Ishikawa (cell line): ENCODE data around the gene SELENOT.

Source experiments
- CEBPB ChIP-seq: IDR thresholded peaks from 2 replicates; pipeline ENCODE4 v1.6.1; 2012
- CREB1 ChIP-seq: IDR thresholded peaks from 2 replicates; pipeline ENCODE4 v1.6.1; 2012; ENCODE audit warnings: low read depth
- EGR1 ChIP-seq: IDR thresholded peaks from 2 replicates; pipeline ENCODE4 v1.6.1; 2012
- EP300 ChIP-seq: IDR thresholded peaks from 2 replicates; pipeline ENCODE4 v1.6.1; 2012; ENCODE audit warnings: borderline replicate concordance
- FOXM1 ChIP-seq: IDR thresholded peaks from 2 replicates; pipeline ENCODE4 v1.6.1; 2012; ENCODE audit warnings: low read depth, borderline replicate concordance
- NFIC ChIP-seq: IDR thresholded peaks from 2 replicates; pipeline ENCODE4 v1.6.1; 2012
- RAD21 ChIP-seq: IDR thresholded peaks from 2 replicates; pipeline ENCODE4 v1.6.1; 2012; ENCODE audit warnings: low read depth
- REST ChIP-seq: IDR thresholded peaks from 2 replicates; pipeline ENCODE4 v1.6.1; 2012; ENCODE audit warnings: low read depth, mild to moderate bottlenecking
- TAF1 ChIP-seq: IDR thresholded peaks from 2 replicates; pipeline ENCODE4 v1.6.1; 2012; ENCODE audit warnings: low read depth, mild to moderate bottlenecking
- TCF12 ChIP-seq: IDR thresholded peaks from 2 replicates; pipeline ENCODE4 v1.6.1; 2012; ENCODE audit warnings: low read depth
- TEAD4 ChIP-seq: IDR thresholded peaks from 2 replicates; pipeline ENCODE4 v1.6.1; 2012
- USF1 ChIP-seq: IDR thresholded peaks from 2 replicates; pipeline ENCODE4 v1.6.1; 2012
- YY1 ChIP-seq: IDR thresholded peaks from 2 replicates; pipeline ENCODE4 v1.6.1; 2012; ENCODE audit warnings: low read depth
- ZBTB7A ChIP-seq: IDR thresholded peaks from 2 replicates; pipeline ENCODE4 v1.6.1; 2012; ENCODE audit warnings: low read depth
- TF ChIP-seq, protein P1 (sequence below): IDR thresholded peaks from 2 replicates; pipeline ENCODE4 v1.6.1; 2012

SELENOT gene

DNA sequence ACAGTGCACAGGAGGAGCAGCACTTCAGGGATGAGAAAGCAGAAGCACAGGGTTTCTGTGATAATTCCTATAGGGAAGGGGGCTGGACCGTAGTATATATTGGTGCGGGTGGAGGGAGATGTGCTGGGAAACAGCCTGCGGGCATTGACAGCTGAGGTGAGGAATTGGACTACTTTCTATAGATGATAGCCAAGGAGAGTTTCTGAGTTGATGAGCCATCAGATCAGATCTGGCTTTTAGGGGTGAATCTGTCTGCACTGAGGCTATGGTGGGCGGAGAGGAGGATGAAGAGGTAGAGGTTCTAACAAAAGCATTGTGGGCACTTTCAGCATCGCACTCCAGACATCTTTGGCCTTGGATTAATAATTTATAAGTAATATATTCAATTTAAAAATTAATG is 33.1 kb downstream of the SELENOT start:
- no peak for TF ChIP-seq ZBTB7A

DNA sequence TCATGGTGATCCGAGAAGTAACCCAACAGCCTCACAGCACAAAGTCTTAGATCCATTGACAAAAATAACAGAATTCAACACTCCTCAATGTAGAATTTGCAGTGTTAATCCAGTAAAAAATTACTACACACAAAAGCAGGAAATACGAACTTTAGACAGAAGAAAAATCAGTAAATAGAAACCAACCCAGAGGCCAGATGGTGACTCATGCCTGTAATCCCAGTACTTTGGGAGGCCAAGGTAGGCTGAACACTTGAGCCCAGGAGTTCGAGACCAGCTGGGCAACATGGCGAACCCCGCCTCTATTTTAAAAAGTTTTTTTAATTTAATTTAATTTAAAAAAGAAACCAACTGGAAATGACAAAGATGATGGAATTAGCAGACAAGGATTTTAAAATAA is 36.1 kb downstream of the SELENOT start:
- TF ChIP-seq YY1 (no peak), CREB1 (no peak), NFIC (no peak), RAD21 (no peak), TEAD4 (no peak), EGR1 (no peak), ZBTB7A (no peak), TCF12 (no peak), USF1 (no peak), CEBPB (no peak), TAF1 (no peak), FOXM1 (no peak), EP300 (no peak), REST (no peak)
- TF ChIP-seq, protein P1, sequence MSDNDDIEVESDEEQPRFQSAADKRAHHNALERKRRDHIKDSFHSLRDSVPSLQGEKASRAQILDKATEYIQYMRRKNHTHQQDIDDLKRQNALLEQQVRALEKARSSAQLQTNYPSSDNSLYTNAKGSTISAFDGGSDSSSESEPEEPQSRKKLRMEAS, result no peak

DNA sequence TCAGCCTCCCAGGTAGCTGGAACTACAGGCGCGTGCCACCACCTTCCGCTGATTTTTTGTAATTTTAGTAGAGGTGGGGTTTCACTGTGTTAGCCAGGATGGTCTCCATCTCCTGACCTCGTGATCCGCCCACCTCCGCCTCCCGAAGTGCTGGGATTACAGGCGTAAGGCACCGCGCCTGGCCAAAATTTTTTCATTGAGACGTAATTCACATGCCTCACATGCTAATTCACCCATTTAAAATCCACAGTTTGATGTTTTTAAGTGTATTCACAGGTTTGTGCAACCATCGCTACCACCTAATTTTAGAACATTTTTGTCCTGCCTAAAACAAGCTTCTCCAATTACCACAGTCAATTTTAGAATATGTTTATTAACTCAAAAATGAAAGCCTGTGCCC is 37.1 kb downstream of the SELENOT start:
- TF ChIP-seq, protein P1, result no peak
- TF ChIP-seq REST, result no peak
- TF ChIP-seq NFIC, result no peak
- TF ChIP-seq TEAD4, result no peak
- no peak for TF ChIP-seq CEBPB

DNA sequence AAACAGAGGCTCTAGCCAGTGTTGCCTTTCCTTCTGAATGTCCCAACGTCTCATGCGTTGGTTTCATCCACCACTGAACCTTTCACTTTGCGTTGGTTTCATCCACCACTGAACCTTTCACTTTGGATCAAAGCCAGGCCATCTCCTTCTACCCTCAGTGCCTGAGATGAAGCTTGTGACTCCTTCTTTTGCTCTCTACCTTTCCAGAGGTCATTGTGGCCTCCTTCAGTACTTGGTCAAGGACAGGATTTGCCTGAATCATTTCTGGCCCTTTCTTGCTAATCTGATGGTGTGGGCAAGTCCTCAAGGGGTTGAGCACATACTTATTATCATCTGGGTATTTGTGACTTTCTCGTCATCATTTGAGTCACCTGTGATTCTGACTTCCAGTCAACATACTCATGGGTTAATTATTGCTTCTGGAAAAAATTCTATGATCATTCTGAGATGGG is 50.0 kb downstream of the SELENOT start:
- TF ChIP-seq FOXM1 (no peak), ZBTB7A (no peak), RAD21 (no peak), TCF12 (no peak), YY1 (no peak), EGR1 (no peak), REST (no peak), TEAD4 (no peak), USF1 (no peak)
- TF ChIP-seq, protein P1, result no peak

GRCh38 chr3:150656316-150656715 is 53.2 kb downstream of the SELENOT start:
- TF ChIP-seq EP300 (no peak), USF1 (no peak), RAD21 (no peak), TEAD4 (no peak), ZBTB7A (no peak), TAF1 (no peak)
